Stimulated activated CD4-positive, alpha-beta T cell treated with anti-CD3 and anti-CD28 coated beads, Interleukin-1b, Interleukin-23, amount 100 ng/mL, for 48 hours (primary cell): Measurements from ENCODE around the gene WDR70.
"Not testable (repeated sequence)": the region's sequence is repeated elsewhere in the genome, so short reads cannot be mapped to it uniquely, and the experiment has no call there.

ENCODE experiments used
- DNase-seq: peaks from one replicate; pipeline ENCODE4 v3.0.0-alpha.2; 2020

WDR70 gene

GRCh38 chr5:37575541-37576489, 196.7 kb downstream of the WDR70 start:
- no peak for DNase-seq

DNA sequence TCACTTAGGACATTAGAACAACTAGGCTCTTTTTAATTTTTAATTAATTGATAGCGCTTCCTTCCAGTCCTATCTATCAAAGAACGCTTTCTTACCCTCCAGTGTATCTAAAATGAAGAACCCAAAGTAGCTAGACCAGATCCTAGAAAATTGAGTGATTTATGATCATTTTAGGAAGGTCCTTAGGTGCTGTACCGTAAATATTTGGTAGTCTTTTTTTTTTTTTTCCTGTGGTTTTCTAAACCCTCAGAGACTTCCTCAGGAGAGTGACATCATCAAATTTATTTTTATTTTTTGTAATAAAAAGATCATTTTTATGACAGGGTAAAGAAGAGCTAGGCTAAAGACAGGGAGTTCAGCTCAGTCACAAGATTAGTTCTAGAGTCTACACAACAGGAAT, 197.4 kb downstream of the WDR70 start:
- DNase-seq = no peak

- no peak for DNase-seq
Observed at GRCh38 chr5:37578176-37578575, 199.1 kb downstream of the WDR70 start.

DNA sequence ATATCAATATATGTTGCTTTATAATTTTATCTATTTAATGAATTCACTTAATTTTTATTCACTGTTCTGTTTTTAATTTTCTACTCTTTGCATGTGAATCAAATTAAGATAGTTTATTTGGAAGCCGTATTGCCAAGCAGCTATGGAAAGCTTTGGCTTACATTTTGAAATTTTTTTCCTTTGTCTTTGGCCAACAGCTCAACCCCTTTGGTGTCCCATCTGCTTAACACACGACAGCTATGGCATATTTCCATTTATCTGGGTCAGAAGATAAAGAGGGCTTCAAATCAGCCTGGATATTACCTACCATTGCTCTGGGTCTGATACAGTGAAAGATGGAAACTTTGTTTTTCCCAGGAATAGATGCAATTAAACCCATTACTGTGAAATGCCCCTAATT, 201.0 kb downstream of the WDR70 start:
- DNase-seq = no peak

DNA sequence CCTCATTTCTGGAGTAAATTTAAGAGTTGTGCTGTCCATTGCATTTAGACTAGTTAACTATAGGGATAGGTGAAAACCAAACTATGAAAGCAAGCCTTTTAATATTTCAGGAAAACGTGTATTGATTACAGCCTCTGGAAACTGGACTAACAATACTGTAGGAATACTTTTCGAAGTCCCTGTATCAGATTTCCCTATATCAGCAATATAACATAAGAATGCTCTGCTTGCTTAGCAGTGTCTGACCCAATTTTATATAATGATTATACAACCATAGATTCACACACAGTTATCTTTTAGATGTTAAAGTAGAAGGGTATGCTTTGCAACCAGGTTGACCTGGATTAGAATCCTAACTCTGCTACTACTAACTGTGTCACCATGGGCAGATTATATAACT, 203.1 kb downstream of the WDR70 start:
- no peak for DNase-seq

DNA sequence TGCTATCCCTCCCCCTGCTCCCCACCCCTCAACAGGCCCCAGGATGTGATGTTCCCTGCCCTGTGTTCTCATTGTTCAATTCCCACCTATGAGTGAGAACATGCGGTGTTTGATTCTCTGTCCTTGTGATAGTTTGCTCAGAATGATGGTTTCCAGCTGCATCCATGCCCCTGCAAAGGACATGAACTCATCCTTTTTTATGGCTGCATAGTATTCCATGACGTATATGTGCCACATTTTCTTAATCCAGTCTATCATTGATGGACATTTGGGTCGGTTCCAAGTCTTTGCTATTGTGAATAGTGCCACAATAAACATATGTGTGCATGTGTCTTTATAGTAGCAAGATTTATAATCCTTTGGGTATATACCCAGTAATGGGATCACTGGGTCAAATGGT, 214.2 kb downstream of the WDR70 start:
- DNase-seq = not testable (repeated sequence)

GRCh38 chr5:37594864-37595263, 215.7 kb downstream of the WDR70 start:
- DNase-seq = not testable (repeated sequence)

DNA sequence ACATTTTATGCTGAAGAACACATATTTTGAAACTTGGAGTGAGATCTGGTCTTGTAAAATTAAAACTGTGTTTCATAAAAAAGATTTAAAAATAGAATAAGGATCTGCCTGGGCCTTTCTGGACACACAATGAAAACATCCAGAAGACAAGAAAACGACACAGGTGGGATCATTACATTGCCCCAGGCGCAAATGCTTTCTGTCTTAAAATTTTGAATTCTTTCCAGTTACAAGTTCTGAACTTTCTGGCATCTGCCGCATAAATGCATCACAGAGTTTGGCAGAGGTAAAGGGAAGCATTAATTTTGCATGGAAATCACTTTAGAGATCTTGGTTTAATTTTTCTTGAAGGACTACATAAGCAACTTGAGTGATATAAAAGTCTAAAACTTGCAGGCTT, 219.6 kb downstream of the WDR70 start:
- no peak for DNase-seq

DNA sequence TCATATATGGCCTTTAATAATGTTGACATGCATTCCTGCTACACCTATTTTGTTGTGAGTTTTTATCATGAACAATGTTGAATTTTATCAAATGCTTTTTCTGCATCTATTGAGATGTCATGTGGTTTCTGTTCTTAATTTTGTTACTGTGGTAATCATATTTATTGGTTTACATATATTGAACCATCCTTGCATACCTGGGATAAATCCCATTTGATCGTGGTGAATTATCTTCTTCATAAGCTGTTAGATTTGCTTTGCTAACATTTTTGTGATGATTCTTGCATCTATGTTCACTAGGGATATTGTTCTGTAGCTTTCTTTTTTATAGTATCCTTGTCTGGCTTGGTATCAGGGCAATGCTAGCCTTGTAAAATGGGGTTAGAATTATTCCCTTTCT, 222.0 kb downstream of the WDR70 start:
- DNase-seq = no peak

DNA sequence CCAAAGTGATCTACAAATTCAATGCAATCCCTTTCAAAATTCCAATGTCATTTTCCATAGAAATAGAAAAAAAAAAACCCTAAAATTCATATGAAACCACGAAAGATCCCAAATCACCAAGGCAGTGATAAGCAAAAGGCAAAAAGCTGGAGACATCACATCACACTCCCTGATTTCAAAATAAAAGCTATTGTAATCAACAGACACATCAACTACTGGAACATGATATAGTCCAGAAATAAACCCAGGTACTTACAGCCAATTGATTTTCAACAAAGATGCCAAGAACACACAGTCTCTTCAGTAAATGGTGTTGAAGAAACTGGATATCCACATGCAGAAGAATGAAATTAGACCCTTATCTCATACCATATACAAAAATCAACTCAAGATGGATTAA, 224.0 kb downstream of the WDR70 start:
- no peak for DNase-seq

DNA sequence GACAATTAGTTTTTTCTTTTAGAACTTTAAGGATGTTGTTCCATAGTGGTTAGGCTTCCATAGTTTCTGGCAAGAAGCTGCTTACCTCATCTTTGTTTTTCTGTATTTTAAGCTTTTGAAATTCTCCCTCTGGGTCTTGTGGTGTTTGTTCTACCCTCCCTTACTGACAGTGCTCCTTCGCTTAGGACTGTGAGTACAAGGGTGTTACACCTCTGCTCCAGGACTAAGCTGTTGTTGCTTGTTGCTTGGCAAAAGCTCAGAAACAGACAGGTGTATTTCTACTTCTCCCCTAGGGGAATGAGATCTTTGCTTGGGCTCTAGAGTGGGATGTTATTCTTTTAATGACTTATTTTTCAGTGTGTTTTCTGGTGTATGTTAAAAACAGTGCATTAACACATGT, 225.2 kb downstream of the WDR70 start:
- no peak for DNase-seq

GRCh38 chr5:37606148-37606547, 227.0 kb downstream of the WDR70 start:
- DNase-seq = no peak

- no peak for DNase-seq
Observed at GRCh38 chr5:37606632-37607248, 227.6 kb downstream of the WDR70 start.

DNA sequence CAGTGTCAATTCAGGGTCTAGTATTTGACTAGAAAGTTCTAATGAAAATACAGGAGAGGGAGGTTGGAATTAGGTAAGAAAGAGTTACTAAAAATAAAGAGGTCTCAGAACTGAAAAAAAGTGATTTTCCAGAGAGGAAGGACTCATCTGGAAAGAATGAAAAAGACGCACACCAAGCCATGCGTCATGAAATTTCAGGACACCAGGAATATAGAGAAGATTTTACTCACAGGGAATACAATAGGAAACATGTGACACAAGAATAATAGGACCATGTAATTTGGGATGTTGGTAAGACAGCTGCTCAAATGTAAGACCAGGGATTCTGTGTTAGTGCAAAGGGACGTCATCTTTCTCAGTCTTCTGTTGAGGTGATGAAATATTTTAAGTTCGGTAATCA, 236.1 kb downstream of the WDR70 start:
- no peak for DNase-seq

- DNase-seq = no peak
Observed at GRCh38 chr5:37619353-37619752, 240.2 kb downstream of the WDR70 start.

GRCh38 chr5:37622354-37622753, 243.2 kb downstream of the WDR70 start:
- not testable (repeated sequence) for DNase-seq

DNA sequence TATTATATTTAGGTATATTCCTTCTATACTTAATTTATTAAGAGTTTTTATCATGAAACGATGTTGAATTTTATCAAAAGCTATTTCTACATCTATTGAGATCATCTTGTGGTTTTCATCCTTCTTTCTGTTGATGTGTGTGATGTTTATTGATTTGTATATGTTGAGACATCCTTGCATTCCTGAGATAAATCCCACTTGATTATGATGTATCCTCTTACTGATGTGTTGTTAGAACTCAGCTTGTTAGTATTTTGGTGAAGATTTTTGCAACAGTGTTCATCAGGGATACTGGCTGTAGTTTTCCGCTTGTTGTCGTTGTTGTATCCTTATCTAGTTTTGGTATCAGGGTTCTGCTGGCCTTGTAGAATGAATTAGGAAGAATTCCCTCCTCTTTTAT, 247.1 kb downstream of the WDR70 start:
- no peak for DNase-seq

DNA sequence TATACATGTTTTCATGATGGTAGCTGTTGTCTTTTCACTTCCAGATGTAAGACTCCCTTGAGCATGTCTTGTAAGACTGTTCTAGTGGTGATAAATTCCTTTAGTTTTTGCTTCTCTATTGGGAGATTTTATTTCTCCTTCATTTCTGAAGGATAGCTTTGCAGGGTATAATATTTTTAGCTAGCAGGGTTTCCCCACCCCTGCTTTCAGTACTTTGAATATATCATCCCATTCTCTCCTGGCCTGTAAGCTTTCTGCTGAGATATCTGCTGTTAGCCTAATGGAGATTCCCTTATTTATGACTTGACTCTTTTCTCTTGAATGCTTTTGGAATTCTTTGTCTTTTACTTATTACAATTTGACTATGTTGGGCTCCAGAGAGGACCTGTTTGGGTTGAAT, 249.8 kb downstream of the WDR70 start:
- DNase-seq = no peak

DNA sequence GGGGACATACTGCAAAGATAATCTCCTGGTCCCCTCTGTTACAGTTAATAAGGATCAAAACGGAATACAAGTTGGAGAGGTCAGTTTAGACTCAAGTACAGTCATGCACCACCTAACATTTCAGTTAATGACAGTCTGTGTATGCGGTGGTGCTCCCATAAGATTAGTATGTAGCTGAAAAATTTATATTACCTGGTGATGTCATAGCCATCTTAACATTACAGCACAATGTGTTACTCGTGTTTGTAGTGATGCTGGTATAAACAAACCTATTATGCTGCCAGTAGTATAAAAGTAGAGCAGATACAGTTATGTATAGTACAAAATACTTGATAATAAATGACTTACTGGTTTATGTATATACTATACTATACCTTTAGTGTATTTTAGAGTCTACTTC, 252.8 kb downstream of the WDR70 start:
- DNase-seq = no peak

DNA sequence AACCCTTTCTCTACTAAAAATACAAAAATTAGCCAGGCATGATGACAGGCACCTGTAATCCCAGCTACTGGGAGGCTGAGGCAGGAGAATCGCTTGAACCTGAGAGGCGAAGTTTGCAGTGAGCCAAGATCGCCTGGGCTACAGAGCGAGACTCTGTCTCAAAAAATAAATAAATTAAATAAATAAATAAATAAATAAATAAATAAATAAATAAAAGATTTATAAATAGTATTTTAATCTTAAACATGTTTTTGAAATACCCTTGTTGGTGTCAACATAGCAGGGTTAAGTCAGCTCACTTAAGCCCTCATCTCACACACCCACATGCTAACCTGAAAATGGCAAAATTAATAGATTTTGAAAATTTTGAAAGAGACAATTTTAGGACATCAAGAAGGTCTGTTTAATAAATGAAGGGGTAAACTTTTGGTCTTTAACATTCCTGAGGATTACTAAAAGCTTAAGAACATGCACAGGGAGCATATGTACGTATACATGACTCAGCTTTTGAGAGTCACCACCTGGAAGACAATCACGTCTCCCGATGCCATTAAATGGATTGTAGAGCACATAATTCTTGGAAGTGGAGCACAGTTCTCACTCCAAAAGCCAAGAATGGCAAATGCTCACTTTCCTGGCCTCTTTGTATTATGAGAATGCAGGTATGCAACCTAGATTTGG, 258.2 kb downstream of the WDR70 start:
- DNase-seq = no peak

- no peak for DNase-seq
Observed at GRCh38 chr5:37638897-37639296, 259.8 kb downstream of the WDR70 start.

- DNase-seq = no peak
Observed at GRCh38 chr5:37640088-37640487, 261.0 kb downstream of the WDR70 start.

DNA sequence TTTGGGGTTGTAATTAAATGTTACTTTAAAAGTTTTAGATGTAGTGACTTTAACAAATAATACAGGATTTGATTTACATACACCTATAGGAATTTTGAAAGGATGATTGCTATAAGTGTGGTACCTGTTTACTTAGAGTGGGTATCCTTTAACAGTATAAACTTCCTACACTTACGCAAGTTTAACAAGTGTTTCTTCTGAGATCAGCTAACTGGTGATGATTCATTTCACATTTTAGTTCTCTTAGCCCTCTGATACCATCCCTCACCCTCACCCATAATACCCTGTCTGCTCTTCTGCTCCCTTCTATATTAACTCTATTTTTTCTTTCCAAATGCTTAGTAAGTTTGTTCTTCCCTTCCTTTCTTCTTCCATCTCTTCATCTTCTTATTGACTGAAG, 262.8 kb downstream of the WDR70 start:
- DNase-seq = no peak

DNA sequence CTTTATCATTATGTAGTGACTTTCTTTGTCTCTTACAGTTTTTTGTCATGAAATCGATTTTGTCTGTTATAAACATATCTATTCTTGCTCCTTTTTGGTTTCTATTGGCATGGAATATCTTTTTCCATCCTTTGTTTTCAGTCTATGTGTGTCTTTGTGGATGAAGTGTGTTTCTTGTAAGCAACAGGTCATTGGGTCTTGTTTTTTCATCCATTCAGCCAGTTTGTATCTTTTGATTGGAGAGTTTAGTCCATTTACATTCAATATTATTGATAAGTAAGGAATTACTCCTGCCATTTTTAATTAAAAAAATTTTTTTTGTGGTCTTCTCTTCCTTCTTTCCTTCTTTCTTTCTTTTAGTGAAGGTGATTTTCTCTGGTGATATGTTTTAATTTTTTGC, 266.6 kb downstream of the WDR70 start:
- no peak for DNase-seq
